K562 (cell line): ENCODE results near the gene SYNGR3. TPM values are rescaled to one million over a fixed set of nuclear protein-coding genes. Genes with fewer than 3 reads are reported as not detected.
A peak's percentile ranks its signal among the peaks of the same experiment; 100 is the strongest.

Experiments
- ARHGAP35 ChIP-seq: fragments of 450-650 bp; IDR thresholded peaks from 2 replicates; pipeline ENCODE4 v1.6.1; 2018; ENCODE audit not compliant: partially characterized antibody
- CHD2 ChIP-seq: IDR thresholded peaks from 2 replicates; pipeline ENCODE4 v1.6.1; 2011; ENCODE audit warnings: low read depth, low read length
- CHD4 ChIP-seq: fragments of 200-600 bp; sonication (generic); IDR thresholded peaks from 3 replicates; pipeline ENCODE4 v1.6.1; 2012; ENCODE audit warnings: low read depth, mild to moderate bottlenecking, mixed read lengths, low read length, inconsistent platforms; ENCODE audit not compliant: insufficient read depth, insufficient replicate concordance, poor library complexity, severe bottlenecking
- GABPB1 ChIP-seq: sonication (generic); formaldehyde crosslinking; IDR thresholded peaks from 2 replicates; pipeline ENCODE4 v1.8.0; 2022; ENCODE audit warnings: mild to moderate bottlenecking, missing genetic modification reagents
- LARP7 ChIP-seq: fragments of 450-650 bp; IDR thresholded peaks from 2 replicates; pipeline ENCODE4 v1.6.1; 2016
- NFYB ChIP-seq: IDR thresholded peaks from 2 replicates; pipeline ENCODE4 v1.6.1; 2011; ENCODE audit warnings: mild to moderate bottlenecking, moderate library complexity; ENCODE audit not compliant: insufficient read length; ENCODE audit errors: extremely low read depth
- POLR2A ChIP-seq: fragments of 450-650 bp; conservative IDR thresholded peaks from 2 replicates; pipeline ENCODE4 v1.6.1; 2016
- RBFOX2 ChIP-seq: fragments of 200-400 bp; formaldehyde crosslinking; IDR thresholded peaks from 2 replicates; pipeline ENCODE4 v1.6.1; 2017; ENCODE audit warnings: low read depth, mild to moderate bottlenecking, low read length, moderate library complexity
- RCOR1 ChIP-seq, 2 experiments: IDR thresholded peaks; 2 replicates each; pipeline ENCODE4 v1.6.1; 2012; ENCODE audit warnings: low read depth in 2 of 2, low read length in 2 of 2, borderline replicate concordance in 1 of 2, improper control_type of control experiment in 1 of 2
- SNIP1 ChIP-seq: fragments of 450-650 bp; IDR thresholded peaks from 2 replicates; pipeline ENCODE4 v1.7.1; 2017; ENCODE audit warnings: low read depth, mild to moderate bottlenecking
- STAT5B ChIP-seq: fragments of 250-450 bp; sonication (Bioruptor Pico); IDR thresholded peaks from 2 replicates; pipeline ENCODE4 v1.8.0; 2021; ENCODE audit warnings: mild to moderate bottlenecking, inconsistent platforms
- SUPT5H ChIP-seq: fragments of 450-650 bp; IDR thresholded peaks from 2 replicates; pipeline ENCODE4 v1.6.1; 2016
- YBX1 ChIP-seq: fragments of 450-650 bp; IDR thresholded peaks from 2 replicates; pipeline ENCODE4 v1.7.1; 2016; ENCODE audit warnings: mild to moderate bottlenecking
- ZEB2 ChIP-seq: fragments of 450-650 bp; IDR thresholded peaks from 2 replicates; pipeline ENCODE4 v1.6.1; 2016
- ZNF57 ChIP-seq: fragments of 450-650 bp; formaldehyde crosslinking; IDR thresholded peaks from 2 replicates; pipeline ENCODE4 v1.4.0; 2020; ENCODE audit warnings: mild to moderate bottlenecking, moderate library complexity
- polyA plus RNA-seq, 8 experiments: library from polyadenylated mRNA; depleted of rRNA in 4 of 8; stranded (reverse) in 5 of 8; unstranded in 3 of 8; fragments of >200 nt; fragmentation: Nextera tagmentation in 2 of 8; fragmentation: Illumina TruSeq in 1 of 8; extraction: Ambion mirVana in 2 of 8; extraction: Trizol in 1 of 8; gene quantifications; 2 replicates each; pipeline versions ENCODE4 v1.2.1 to v1.2.3, GENCODE V29; 2011 to 2014; ENCODE audit warnings: inconsistent platforms in 1 of 8, missing spikeins in 1 of 8
- total RNA-seq, 7 experiments: library from RNA; depleted of rRNA in 6 of 7; stranded (reverse); fragments of >200 nt in 6 of 7; fragmentation: Illumina TruSeq in 2 of 7; extraction: Trizol in 2 of 7; gene quantifications; 2 replicates each; pipeline versions ENCODE4 v1.2.1 to v1.2.3, GENCODE V29; 2011 to 2021; ENCODE audit warnings: low replicate concordance in 1 of 7
- TF ChIP-seq, protein P1 (sequence below): fragments of 250-450 bp; sonication (Bioruptor Pico); IDR thresholded peaks from 2 replicates; pipeline ENCODE4 v1.8.0; 2022; ENCODE audit warnings: inconsistent platforms, mild to moderate bottlenecking, moderate library complexity, borderline replicate concordance
- TF ChIP-seq, protein P2 (sequence below): fragments of 450-650 bp; IDR thresholded peaks from 2 replicates; pipeline ENCODE4 v1.6.1; 2016; ENCODE audit warnings: mild to moderate bottlenecking
- TF ChIP-seq, protein P3 (sequence below): sonication (generic); formaldehyde crosslinking; IDR thresholded peaks from 2 replicates; pipeline ENCODE4 v1.8.1; 2023; ENCODE audit warnings: mild to moderate bottlenecking, missing genetic modification reagents
- TF ChIP-seq, protein P4 (sequence below): sonication (generic); formaldehyde crosslinking; IDR thresholded peaks from 2 replicates; pipeline ENCODE4 v1.8.1; 2023; ENCODE audit warnings: missing genetic modification reagents, mild to moderate bottlenecking, borderline replicate concordance

Gene SYNGR3
- total and polyA plus RNA-seq, 9 of the 15 experiments (the other 6 are each of a cell fraction or from before 2014, with no cell fraction given) = 3.7 to 69.2 (median 36.3) TPM

DNA sequence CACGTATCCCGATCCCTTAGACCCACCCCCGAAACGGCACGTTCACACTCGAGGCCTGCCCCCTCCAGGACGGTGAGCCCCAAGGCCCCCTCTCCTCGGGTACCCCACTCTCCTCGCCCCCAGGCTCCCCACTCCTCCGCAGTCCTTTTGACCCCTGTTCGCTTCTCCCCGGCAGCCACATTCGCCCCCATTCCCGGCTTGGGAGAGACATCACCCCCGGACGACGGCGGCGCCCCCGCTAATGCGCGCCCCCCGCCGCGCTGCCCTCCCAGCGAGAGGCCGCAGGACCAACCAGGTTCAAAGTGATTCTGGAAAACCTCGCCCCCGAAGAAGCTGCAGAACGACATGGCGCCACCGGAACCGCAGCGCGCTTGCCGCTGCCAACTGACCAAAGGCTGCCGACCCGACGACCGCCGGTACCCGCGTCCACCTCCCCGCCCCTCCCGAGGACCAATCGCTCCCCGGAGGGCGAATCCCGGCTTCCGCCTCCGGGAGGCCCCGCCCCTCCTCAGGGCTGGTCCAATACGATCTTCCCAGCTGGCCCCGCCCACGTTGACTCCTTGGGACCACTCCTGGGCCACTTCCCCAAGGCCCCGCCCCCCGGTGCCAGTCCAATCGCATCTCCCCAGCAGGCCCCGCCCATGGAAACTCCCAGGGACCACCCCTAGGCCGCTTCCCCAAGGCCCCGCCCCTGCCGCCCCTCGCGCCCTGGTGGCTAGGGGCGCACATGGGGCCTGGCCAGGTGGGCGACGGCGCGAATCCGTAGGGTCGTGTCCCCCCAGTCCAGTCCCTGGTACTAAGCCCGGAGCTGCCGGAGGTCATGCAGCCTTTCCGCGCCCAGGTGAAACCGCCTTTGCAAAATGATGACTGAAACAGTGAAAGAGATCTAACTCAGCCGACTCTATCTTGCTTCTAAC lies 46.7 kb upstream of the SYNGR3 start, which contains the start of gene MSRB1 (continued):
- TF ChIP-seq, protein P1, sequence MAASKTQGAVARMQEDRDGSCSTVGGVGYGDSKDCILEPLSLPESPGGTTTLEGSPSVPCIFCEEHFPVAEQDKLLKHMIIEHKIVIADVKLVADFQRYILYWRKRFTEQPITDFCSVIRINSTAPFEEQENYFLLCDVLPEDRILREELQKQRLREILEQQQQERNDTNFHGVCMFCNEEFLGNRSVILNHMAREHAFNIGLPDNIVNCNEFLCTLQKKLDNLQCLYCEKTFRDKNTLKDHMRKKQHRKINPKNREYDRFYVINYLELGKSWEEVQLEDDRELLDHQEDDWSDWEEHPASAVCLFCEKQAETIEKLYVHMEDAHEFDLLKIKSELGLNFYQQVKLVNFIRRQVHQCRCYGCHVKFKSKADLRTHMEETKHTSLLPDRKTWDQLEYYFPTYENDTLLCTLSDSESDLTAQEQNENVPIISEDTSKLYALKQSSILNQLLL = no peak
- no peak for TF ChIP-seq SNIP1
- TF ChIP-seq, protein P2, sequence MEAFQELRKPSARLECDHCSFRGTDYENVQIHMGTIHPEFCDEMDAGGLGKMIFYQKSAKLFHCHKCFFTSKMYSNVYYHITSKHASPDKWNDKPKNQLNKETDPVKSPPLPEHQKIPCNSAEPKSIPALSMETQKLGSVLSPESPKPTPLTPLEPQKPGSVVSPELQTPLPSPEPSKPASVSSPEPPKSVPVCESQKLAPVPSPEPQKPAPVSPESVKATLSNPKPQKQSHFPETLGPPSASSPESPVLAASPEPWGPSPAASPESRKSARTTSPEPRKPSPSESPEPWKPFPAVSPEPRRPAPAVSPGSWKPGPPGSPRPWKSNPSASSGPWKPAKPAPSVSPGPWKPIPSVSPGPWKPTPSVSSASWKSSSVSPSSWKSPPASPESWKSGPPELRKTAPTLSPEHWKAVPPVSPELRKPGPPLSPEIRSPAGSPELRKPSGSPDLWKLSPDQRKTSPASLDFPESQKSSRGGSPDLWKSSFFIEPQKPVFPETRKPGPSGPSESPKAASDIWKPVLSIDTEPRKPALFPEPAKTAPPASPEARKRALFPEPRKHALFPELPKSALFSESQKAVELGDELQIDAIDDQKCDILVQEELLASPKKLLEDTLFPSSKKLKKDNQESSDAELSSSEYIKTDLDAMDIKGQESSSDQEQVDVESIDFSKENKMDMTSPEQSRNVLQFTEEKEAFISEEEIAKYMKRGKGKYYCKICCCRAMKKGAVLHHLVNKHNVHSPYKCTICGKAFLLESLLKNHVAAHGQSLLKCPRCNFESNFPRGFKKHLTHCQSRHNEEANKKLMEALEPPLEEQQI = no peak
- peak; percentile 80 for TF ChIP-seq POLR2A
- peak; percentile 22 for TF ChIP-seq CHD4
- no peak for TF ChIP-seq ZNF57 (CRISPR knock-in tag)
- TF ChIP-seq ARHGAP35 = no peak
- TF ChIP-seq, protein P3, sequence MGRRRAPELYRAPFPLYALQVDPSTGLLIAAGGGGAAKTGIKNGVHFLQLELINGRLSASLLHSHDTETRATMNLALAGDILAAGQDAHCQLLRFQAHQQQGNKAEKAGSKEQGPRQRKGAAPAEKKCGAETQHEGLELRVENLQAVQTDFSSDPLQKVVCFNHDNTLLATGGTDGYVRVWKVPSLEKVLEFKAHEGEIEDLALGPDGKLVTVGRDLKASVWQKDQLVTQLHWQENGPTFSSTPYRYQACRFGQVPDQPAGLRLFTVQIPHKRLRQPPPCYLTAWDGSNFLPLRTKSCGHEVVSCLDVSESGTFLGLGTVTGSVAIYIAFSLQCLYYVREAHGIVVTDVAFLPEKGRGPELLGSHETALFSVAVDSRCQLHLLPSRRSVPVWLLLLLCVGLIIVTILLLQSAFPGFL (CRISPR knock-in tag) = no peak
- peak; percentile 90 for TF ChIP-seq RBFOX2
- TF ChIP-seq NFYB = peak; percentile 38
- TF ChIP-seq CHD2 = no peak
- TF ChIP-seq GABPB1 (CRISPR knock-in tag) = peak; percentile 75
- no peak for TF ChIP-seq YBX1
- TF ChIP-seq LARP7 = no peak
- TF ChIP-seq, protein P4, sequence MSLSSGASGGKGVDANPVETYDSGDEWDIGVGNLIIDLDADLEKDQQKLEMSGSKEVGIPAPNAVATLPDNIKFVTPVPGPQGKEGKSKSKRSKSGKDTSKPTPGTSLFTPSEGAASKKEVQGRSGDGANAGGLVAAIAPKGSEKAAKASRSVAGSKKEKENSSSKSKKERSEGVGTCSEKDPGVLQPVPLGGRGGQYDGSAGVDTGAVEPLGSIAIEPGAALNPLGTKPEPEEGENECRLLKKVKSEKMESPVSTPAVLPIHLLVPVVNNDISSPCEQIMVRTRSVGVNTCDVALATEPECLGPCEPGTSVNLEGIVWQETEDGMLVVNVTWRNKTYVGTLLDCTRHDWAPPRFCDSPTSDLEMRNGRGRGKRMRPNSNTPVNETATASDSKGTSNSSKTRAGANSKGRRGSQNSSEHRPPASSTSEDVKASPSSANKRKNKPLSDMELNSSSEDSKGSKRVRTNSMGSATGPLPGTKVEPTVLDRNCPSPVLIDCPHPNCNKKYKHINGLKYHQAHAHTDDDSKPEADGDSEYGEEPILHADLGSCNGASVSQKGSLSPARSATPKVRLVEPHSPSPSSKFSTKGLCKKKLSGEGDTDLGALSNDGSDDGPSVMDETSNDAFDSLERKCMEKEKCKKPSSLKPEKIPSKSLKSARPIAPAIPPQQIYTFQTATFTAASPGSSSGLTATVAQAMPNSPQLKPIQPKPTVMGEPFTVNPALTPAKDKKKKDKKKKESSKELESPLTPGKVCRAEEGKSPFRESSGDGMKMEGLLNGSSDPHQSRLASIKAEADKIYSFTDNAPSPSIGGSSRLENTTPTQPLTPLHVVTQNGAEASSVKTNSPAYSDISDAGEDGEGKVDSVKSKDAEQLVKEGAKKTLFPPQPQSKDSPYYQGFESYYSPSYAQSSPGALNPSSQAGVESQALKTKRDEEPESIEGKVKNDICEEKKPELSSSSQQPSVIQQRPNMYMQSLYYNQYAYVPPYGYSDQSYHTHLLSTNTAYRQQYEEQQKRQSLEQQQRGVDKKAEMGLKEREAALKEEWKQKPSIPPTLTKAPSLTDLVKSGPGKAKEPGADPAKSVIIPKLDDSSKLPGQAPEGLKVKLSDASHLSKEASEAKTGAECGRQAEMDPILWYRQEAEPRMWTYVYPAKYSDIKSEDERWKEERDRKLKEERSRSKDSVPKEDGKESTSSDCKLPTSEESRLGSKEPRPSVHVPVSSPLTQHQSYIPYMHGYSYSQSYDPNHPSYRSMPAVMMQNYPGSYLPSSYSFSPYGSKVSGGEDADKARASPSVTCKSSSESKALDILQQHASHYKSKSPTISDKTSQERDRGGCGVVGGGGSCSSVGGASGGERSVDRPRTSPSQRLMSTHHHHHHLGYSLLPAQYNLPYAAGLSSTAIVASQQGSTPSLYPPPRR (CRISPR knock-in tag) = no peak
- no peak for TF ChIP-seq RCOR1 (IDR thresholded peaks at IDR 0.05; ENCODE audit: borderline replicate concordance in 1 of 2, low read depth in 2 of 2, low read length in 2 of 2)
- peak; percentile 80 for TF ChIP-seq SUPT5H
- peak; percentile 37; the same call in 1 of the 2 replicates for TF ChIP-seq ZEB2
- TF ChIP-seq STAT5B (CRISPR knock-in tag) = no peak
